Activated T-cell treated with anti-CD3 and anti-CD28 coated beads, Interleukin-2, amount 50 U/mL, for 4 hours (primary cell): ENCODE data around the gene ZBTB4. TPM values are rescaled to one million over a fixed set of nuclear protein-coding genes. Genes with fewer than 3 reads are reported as not detected.

Experiments used
- ATAC-seq, 2 donors: fragments of 200-7000 bp; cut with Tn5 transposase; one replicate each; pipeline ENCODE4 v1.10.0; 2021
- DNase-seq: peaks from one replicate; pipeline ENCODE4 v3.0.0-alpha.2; 2020
- H3K27me3 Mint-ChIP-seq: one replicate; pipeline ENCODE4 v1.8.0; 2021; ENCODE audit warnings: low read depth, mixed read lengths
- H3K36me3 Mint-ChIP-seq: one replicate; pipeline ENCODE4 v1.8.0; 2022; ENCODE audit warnings: mixed read lengths; ENCODE audit not compliant: insufficient read depth
- H3K4me1 Mint-ChIP-seq: one replicate; pipeline ENCODE4 v1.8.0; 2021; ENCODE audit warnings: low read depth, mixed read lengths
- H3K4me3 Mint-ChIP-seq: one replicate; pipeline ENCODE4 v1.8.0; 2021; ENCODE audit warnings: mild to moderate bottlenecking, moderate library complexity, mixed read lengths
- H3K9me3 Mint-ChIP-seq: one replicate; pipeline ENCODE4 v1.8.0; 2021; ENCODE audit warnings: mixed read lengths
- total RNA-seq, 3 donors: library from RNA; stranded (reverse); gene quantifications; one replicate each; pipeline ENCODE4 v1.2.1, GENCODE V29; 2021

Gene ZBTB4, protein sequence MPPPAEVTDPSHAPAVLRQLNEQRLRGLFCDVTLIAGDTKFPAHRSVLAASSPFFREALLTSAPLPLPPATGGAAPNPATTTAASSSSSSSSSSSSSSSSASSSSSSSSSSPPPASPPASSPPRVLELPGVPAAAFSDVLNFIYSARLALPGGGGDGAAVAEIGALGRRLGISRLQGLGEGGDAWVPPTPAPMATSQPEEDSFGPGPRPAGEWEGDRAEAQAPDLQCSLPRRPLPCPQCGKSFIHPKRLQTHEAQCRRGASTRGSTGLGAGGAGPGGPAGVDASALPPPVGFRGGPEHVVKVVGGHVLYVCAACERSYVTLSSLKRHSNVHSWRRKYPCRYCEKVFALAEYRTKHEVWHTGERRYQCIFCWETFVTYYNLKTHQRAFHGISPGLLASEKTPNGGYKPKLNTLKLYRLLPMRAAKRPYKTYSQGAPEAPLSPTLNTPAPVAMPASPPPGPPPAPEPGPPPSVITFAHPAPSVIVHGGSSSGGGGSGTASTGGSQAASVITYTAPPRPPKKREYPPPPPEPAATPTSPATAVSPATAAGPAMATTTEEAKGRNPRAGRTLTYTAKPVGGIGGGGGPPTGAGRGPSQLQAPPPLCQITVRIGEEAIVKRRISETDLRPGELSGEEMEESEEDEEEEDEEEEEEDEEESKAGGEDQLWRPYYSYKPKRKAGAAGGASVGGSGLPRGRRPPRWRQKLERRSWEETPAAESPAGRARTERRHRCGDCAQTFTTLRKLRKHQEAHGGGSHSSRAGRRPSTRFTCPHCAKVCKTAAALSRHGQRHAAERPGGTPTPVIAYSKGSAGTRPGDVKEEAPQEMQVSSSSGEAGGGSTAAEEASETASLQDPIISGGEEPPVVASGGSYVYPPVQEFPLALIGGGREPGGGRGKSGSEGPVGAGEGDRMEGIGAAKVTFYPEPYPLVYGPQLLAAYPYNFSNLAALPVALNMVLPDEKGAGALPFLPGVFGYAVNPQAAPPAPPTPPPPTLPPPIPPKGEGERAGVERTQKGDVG
- 10 to 100 TPM; 16.0 to 18.0 (median 17.5) TPM for total RNA-seq

DNA sequence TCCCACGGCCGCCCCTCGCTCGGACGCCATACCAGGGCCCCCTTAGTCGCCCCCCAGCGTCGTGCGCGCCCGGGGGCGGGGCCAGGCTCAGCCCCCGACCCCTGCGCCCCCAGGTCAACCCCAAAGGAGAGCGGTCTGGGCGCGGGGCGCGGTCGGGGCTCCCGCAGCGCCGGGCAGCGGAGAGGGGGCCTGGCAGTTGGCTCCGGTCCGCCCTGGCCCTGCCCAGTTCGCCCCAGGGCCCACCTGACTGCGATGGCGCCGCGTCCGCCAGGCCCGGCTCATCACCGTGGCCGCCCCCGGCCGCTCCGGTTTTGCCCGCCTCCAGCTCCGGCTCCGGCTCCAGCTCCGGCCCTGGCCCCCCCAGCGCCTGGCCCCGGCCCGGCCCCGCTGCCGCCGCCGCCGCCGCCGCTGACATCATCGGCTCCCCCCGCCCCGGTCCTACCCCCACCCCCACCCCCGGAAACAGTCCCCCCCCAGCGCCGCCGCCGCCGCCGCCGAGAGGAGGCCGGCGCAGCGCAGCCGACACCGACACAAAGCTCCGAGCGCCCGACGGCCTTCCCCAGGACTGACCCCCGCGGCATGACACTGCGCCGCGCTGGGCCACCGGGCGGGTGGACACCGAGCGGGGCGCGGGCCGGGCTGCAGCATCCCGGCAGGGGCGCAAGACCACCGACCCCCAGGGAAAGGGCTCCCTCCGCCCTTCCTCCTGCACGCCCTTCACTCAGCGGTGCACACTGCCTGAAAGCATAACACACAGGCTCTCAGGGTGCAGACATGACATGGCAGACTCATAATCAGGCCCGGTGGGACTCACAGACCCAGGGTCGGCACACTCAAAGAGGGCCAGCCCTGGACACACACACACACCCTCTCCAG lies at the start of gene ZBTB4:
TSS of gene ZBTB4 (minus strand) at position 419 of the 876 bp plus-strand sequence. CDS start 12,830 bp downstream, outside the sequence.
- Mint-ChIP-seq H3K36me3 (no peaks in the 10 kb centered on the region), H3K9me3 (no peaks in the 10 kb centered on the region), H3K4me1 (peaks cover 64% of the 10 kb centered on the region), H3K4me3 (peak within 1 kb of the TSS; percentile 89), H3K27me3 (no peaks in the 10 kb centered on the region)
- ATAC-seq = peak; percentile 10 to 15
- peak; percentile 62 for DNase-seq

DNA sequence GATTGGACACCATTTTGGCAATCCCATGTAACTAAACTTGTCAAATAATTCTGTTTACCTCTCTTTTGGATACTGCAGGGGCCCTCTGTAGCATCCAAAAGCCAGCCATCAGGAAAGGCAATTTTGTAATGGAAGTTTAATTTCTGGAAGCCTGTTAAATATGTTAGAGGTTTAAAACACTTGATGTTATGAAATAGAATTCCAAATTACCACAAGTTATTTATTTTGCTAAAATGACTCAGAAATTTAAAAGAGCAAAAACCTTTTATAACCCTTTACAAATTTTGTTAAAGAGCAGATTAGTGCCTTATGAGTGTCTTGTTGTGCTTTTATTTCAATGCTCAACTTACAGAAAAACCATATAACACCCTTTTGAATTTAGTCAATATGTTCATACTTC lies 49.4 kb upstream of the ZBTB4 start:
- ATAC-seq (no peak), DNase-seq (no peak)
- Mint-ChIP-seq H3K4me3 (no peak overlapping the region), H3K9me3 (no peaks in the 10 kb centered on the region), H3K27me3 (no peaks in the 10 kb centered on the region), H3K4me1 (no peaks in the 10 kb centered on the region), H3K36me3 (no peaks in the 10 kb centered on the region)

DNA sequence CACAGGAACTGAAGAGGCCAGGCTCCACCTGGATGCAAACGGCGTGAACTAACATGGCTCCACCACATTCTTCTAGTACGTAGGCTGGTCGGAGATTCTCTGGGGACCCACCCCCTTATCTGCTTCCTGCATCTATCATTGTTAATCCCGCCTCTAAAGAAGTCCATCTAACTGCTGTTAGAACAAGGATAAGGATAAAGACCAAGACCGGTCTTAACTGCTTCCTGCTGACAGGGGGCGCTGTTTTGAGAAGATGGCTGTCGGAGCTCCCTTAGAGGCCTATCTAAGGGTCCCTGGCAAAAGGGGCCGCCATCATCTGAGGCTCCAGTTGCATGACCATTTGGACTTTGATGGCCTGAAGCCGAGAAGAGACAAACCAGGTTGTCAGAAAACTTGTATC lies 43.6 kb upstream of the ZBTB4 start:
- peak; percentile 38 to 67 for ATAC-seq
- H3K27me3 Mint-ChIP-seq = no peaks in the 10 kb centered on the region

DNA sequence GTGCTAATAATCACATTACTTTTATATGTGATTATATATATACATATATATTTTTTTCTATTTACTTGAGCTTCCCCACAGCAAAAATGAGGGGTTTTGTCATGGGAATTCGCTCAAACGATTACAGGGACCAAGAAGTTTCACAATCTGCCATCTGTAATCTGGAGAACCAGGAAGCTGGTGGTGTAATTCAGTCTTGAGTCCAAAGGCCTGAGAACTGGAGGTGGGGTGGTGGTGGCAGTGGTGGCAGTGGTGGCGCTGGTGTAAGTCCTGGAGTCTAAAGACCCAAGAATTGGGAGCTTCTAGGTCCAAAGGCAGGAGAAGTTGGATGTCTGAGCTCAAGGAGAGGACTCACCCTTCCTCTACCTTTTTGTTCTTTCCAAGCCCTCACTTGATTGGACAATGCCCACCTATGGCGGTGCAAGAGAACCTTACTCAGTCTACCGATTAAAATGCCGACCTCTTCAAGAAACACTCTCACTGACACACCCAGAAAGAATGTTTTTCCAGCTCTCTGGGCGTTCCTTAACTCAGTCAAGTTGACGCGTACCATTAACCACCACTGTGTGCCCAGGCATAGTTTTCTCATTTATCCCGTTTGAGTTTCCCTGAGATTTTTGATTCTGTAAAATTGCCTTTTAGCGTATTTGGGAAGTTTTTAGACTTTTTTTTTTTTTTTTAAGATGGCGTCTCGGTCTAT lies 36.6 kb upstream of the ZBTB4 start:
- DNase-seq (no peak), ATAC-seq (no peak)
- Mint-ChIP-seq H3K27me3 (no peaks in the 10 kb centered on the region), H3K4me1 (no peaks in the 10 kb centered on the region), H3K9me3 (no peaks in the 10 kb centered on the region), H3K36me3 (peaks cover 10% of the 10 kb centered on the region), H3K4me3 (no peak overlapping the region)

More for the DNA sequence above, 43.6 kb upstream of the ZBTB4 start:
- Mint-ChIP-seq H3K4me1 (peaks cover 3% of the 10 kb centered on the region), H3K4me3 (no peak overlapping the region), H3K36me3 (no peaks in the 10 kb centered on the region), H3K9me3 (no peaks in the 10 kb centered on the region)
- DNase-seq = peak; percentile 32

DNA sequence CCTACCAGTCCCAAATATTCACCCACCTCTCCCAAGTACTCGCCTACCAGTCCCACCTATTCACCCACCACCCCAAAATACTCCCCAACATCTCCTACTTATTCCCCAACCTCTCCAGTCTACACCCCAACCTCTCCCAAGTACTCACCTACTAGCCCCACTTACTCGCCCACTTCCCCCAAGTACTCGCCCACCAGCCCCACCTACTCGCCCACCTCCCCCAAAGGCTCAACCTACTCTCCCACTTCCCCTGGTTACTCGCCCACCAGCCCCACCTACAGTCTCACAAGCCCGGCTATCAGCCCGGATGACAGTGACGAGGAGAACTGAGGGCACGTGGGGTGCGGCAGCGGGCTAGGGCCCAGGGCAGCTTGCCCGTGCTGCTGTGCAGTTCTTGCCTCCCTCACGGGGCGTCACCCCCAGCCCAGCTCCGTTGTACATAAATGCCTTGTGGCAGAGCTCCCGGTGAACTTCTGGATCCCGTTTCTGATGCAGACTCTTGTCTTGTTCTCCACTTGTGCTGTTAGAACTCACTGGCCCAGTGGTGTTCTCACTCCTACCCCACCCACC lies 34.5 kb upstream of the ZBTB4 start:
- Mint-ChIP-seq H3K4me3 (no peak overlapping the region), H3K36me3 (peaks cover 23% of the 10 kb centered on the region), H3K27me3 (no peaks in the 10 kb centered on the region), H3K4me1 (no peaks in the 10 kb centered on the region), H3K9me3 (no peaks in the 10 kb centered on the region)
- DNase-seq = no peak
- ATAC-seq = no peak

DNA sequence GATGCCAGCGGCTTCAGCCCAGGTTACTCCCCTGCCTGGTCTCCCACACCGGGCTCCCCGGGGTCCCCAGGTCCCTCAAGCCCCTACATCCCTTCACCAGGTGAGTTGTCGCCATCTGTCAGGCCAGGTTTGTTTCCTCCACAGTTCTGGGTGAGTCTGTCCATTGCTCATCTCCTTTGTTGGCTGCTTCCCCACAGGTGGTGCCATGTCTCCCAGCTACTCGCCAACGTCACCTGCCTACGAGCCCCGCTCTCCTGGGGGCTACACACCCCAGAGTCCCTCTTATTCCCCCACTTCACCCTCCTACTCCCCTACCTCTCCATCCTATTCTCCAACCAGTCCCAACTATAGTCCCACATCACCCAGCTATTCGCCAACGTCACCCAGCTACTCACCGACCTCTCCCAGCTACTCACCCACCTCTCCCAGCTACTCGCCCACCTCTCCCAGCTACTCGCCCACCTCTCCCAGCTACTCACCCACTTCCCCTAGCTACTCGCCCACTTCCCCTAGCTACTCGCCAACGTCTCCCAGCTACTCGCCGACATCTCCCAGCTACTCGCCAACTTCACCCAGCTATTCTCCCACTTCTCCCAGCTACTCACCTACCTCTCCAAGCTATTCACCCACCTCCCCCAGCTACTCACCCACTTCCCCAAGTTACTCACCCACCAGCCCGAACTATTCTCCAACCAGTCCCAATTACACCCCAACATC lies 33.6 kb upstream of the ZBTB4 start:
- Mint-ChIP-seq H3K9me3 (no peaks in the 10 kb centered on the region), H3K4me3 (no peak overlapping the region)
- no peak for ATAC-seq

DNA sequence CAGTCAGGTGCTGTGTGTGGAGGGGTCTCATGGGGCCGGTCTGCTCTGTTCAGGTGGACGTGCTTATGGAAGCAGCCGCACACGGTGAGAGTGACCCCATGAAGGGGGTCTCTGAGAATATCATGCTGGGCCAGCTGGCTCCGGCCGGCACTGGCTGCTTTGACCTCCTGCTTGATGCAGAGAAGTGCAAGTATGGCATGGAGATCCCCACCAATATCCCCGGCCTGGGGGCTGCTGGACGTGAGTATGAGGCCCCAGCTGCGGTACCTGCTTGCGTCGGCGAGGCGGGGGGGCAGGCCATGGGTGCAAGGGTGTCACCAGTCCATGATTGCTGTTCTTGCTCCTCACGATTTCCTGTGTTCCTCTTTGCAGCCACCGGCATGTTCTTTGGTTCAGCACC lies 32.7 kb upstream of the ZBTB4 start:
- Mint-ChIP-seq H3K4me1 (no peaks in the 10 kb centered on the region), H3K9me3 (no peaks in the 10 kb centered on the region), H3K4me3 (no peak overlapping the region), H3K36me3 (peaks cover 35% of the 10 kb centered on the region), H3K27me3 (no peaks in the 10 kb centered on the region)
- no peak for DNase-seq
- ATAC-seq = no peak

More for the DNA sequence above, 33.6 kb upstream of the ZBTB4 start:
- H3K4me1 Mint-ChIP-seq = no peaks in the 10 kb centered on the region
- DNase-seq = no peak
- no peaks in the 10 kb centered on the region for H3K27me3 Mint-ChIP-seq
- H3K36me3 Mint-ChIP-seq = peaks cover 32% of the 10 kb centered on the region

DNA sequence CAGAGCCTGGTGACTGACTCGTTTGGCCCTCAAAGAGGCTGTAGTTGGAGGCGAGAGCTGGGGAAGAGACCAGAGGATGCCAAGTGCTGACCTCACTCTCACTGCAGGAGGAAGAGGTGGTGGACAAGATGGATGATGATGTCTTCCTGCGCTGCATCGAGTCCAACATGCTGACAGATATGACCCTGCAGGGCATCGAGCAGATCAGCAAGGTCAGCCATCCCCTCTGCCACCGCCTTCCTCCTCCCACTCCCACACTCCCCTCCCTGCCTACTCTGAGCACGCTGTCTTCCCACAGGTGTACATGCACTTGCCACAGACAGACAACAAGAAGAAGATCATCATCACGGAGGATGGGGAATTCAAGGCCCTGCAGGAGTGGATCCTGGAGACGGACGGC lies 31.7 kb upstream of the ZBTB4 start:
- ATAC-seq = no peak

DNA sequence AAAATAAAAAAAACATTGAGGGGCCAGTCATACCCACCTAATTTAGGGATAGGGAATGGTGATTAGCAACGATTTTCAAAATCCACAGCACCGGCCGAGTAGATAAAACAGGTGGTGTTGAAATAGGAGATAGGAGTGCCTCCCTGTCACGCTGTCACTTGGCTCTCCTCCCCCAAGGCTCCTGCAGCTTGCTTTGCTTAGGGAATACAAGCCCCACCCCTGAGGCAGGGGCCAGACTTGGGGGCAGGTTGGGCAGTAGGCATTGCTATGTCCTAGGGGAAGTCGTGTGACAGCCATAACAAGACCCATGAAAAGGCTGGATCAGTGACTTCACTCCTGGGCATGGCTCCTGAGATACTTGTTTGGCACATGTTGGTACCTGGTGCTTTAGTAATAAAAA lies 30.5 kb upstream of the ZBTB4 start:
- H3K36me3 Mint-ChIP-seq = peaks cover 48% of the 10 kb centered on the region
- no peak overlapping the region for H3K4me3 Mint-ChIP-seq
- ATAC-seq (no peak), DNase-seq (no peak)
- no peaks in the 10 kb centered on the region for H3K9me3 Mint-ChIP-seq
- H3K4me1 Mint-ChIP-seq = no peaks in the 10 kb centered on the region
- no peaks in the 10 kb centered on the region for H3K27me3 Mint-ChIP-seq

More for the DNA sequence above, 31.7 kb upstream of the ZBTB4 start:
- Mint-ChIP-seq H3K4me3 (no peak overlapping the region), H3K36me3 (peaks cover 42% of the 10 kb centered on the region), H3K27me3 (no peaks in the 10 kb centered on the region), H3K4me1 (no peaks in the 10 kb centered on the region), H3K9me3 (no peaks in the 10 kb centered on the region)
- DNase-seq = no peak

DNA sequence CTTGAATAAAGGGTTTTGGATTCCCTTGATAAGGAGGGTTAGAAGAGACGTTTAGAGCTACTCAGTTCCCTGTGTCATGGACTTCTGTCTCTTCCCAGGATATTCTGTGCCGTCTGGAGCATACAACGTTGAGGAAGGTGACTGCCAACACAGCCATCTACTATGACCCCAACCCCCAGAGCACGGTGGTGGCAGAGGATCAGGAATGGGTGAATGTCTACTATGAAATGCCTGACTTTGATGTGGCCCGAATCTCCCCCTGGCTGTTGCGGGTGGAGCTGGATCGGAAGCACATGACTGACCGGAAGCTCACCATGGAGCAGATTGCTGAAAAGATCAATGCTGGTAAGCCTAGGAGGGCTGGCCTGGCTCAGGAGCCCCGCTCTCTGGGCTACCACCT lies 29.4 kb upstream of the ZBTB4 start:
- Mint-ChIP-seq H3K4me3 (no peak overlapping the region), H3K9me3 (no peaks in the 10 kb centered on the region), H3K36me3 (peaks cover 53% of the 10 kb centered on the region), H3K27me3 (no peaks in the 10 kb centered on the region), H3K4me1 (no peaks in the 10 kb centered on the region)
- ATAC-seq (no peak), DNase-seq (no peak)

DNA sequence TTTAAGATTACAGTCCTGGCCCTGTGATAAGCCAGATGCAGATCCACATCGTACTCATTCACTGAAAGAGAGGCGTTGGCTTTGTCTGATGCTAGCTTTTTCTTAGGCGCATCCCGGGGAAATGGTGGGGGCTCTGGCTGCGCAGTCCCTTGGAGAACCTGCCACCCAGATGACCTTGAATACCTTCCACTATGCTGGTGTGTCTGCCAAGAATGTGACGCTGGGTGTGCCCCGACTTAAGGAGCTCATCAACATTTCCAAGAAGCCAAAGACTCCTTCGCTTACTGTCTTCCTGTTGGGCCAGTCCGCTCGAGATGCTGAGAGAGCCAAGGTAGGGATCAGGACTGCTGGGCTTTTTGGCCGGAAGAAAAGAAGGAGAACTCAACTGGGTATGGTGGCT lies 28.7 kb upstream of the ZBTB4 start:
- Mint-ChIP-seq H3K9me3 (no peaks in the 10 kb centered on the region), H3K36me3 (peaks cover 55% of the 10 kb centered on the region), H3K4me3 (no peak overlapping the region), H3K27me3 (no peaks in the 10 kb centered on the region), H3K4me1 (no peaks in the 10 kb centered on the region)
- DNase-seq = no peak
- no peak for ATAC-seq

DNA sequence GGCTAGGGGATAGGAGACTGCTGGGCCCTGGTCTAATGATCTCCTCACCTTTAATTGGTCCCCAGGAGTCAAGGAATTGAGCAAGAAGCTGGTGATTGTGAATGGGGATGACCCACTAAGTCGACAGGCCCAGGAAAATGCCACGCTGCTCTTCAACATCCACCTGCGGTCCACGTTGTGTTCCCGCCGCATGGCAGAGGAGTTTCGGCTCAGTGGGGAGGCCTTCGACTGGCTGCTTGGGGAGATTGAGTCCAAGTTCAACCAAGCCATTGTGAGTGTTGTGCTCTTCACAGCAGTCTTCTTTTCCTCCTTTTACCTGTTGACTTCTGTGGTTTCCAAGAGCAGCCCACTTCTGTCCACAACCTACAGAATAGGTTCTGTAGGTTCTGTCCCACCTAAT lies 24.1 kb upstream of the ZBTB4 start:
- no peak for DNase-seq

DNA sequence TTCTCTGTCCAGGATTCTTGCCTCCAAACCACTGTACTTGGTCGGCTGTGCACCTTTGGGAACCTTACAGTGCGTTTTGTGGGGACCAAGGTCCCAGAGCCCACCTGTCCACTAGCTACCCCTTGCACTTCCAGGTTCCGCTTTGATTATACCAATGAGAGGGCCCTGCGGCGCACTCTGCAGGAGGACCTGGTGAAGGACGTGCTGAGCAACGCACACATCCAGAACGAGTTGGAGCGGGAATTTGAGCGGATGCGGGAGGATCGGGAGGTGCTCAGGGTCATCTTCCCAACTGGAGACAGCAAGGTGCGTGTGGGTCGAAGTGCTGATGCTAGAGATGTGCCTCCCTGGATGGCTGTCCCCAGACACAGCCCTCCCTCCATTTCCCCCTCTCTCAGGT lies 23.6 kb upstream of the ZBTB4 start:
- ATAC-seq (no peak), DNase-seq (no peak)
- H3K9me3 Mint-ChIP-seq = no peaks in the 10 kb centered on the region
- no peaks in the 10 kb centered on the region for H3K4me1 Mint-ChIP-seq
- peaks cover 53% of the 10 kb centered on the region for H3K36me3 Mint-ChIP-seq
- no peaks in the 10 kb centered on the region for H3K27me3 Mint-ChIP-seq
- H3K4me3 Mint-ChIP-seq = no peak overlapping the region

More for the DNA sequence above, 24.1 kb upstream of the ZBTB4 start:
- Mint-ChIP-seq H3K36me3 (peaks cover 56% of the 10 kb centered on the region), H3K27me3 (no peaks in the 10 kb centered on the region), H3K4me1 (no peaks in the 10 kb centered on the region), H3K9me3 (no peaks in the 10 kb centered on the region), H3K4me3 (no peak overlapping the region)
- ATAC-seq = no peak
